ENCODE measurements around the gene INTS6L.

- TF ChIP-seq EZH2 (IDR thresholded peaks at IDR 0.05) (no peak), POLR2AphosphoS5 (IDR thresholded peaks at IDR 0.05; ENCODE audit: borderline replicate concordance, low read depth, low read length) (no peak)
Measured at GRCh38 chrX:135528254-135528653, 7.8 kb downstream of the INTS6L start.

Data from SK-N-MC (cell line).